HG02973 (cell line): ENCODE data around the gene DLGAP1.
"Not testable (repeated sequence)": the region's sequence is repeated elsewhere in the genome, so short reads cannot be mapped to it uniquely, and the experiment has no call there.

Experiments
- ATAC-seq: cut with Tn5 transposase; IDR thresholded peaks from one replicate; pipeline ENCODE4 v1.9.1; 2021; ENCODE audit warnings: moderate library complexity; ENCODE audit not compliant: unreplicated experiment

The DLGAP1 gene

DNA sequence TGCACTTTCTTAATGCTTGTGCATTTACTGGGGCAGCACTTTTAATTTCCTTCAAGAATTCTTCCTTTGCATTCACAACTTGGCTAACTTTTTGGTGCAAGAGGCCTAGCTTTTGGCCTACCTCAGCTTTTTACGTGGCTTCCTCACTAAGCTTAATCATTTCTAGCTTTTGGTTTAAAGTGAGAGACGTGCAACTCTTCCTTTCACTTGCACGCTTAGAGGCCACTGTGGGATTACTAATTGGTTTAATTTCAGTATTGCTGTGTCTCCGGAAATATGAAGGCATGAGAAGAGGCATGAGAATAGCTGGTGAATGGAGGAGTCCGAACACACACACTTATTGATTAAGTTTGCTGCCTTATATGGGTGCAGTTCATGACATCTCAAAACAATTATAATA is 354.1 kb downstream of the DLGAP1 start:
- ATAC-seq = no peak

DNA sequence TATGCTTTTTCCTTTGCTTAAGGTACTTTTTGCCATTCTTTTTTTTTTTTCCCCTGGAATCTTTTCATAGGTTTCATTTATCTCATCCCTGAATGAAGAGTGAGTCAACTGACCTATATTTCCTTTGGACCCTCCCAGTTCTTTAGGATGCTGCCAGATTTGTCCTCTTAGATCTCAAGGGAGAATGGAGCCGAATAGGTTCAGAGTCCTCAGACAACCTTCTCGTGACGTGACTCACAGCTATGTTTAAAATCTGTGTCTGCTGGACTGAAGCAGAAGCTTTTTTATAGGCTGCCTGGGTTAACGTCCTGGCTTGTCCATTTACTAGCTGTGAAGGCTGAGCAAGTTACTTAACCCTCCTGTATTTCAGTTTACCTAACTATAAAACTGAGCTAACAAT is 358.6 kb downstream of the DLGAP1 start:
- ATAC-seq = no peak

GRCh38 chr18:4093676-4094075 is 361.4 kb downstream of the DLGAP1 start:
- no peak for ATAC-seq

- ATAC-seq = no peak
Measured at GRCh38 chr18:4084382-4084900, 370.7 kb downstream of the DLGAP1 start.

DNA sequence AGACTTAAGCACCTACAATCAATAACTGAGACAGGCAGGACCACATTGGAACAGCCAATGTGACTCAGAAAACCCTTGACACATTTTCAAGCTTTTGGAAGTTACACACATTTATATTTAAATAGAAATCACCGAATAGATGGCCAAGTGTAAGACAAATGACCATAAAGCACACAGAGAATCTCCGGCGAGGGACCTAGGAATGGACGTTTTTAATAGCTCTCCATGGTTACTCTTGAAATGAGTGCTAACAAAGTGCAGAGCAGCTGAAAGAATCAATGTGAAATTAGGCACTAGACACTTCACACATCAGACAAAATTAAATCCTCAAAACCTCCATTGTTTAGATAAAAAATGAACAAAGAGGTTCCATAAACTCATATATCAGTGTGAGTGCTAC is 376.9 kb downstream of the DLGAP1 start:
- no peak for ATAC-seq

DNA sequence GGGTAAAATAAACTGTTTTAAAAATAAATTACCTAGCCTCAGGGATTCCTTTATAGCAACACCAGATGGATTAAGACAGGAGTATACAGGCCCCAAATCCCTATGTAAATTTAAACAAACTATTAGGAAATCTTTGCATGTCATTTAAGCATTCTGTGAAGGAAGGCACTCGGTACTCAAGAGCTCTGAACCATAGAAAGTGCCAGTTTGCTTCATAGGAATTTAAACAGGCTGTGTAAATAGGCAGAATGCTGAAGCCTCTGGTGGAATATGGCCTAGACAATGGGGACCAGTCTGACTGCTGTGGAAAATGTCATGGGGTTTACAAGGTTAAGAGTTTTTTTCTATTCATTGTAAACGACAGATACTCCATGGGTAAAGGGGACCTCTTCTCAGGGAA is 377.4 kb downstream of the DLGAP1 start:
- ATAC-seq = no peak

DNA sequence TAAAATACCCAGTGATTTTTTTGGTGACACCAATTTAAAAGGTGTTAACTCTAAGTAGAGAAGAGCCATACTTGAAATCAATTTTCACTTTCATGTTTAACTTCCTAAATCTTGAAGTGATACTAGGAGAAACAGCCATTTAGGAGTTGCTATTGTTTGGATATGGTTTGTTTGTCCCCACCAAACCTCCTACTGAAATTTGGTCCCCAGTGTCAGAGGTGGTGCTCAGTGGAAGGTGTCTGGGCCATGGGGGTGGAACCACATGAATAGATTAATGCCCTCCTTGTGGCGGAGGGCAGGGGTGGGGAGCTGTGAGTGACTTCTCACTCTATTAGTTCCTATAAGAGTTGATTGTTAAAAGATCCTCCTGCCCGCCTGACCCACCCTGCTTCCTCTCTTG is 377.9 kb downstream of the DLGAP1 start:
- ATAC-seq = no peak

GRCh38 chr18:4074647-4075046 is 380.5 kb downstream of the DLGAP1 start:
- ATAC-seq = no peak

DNA sequence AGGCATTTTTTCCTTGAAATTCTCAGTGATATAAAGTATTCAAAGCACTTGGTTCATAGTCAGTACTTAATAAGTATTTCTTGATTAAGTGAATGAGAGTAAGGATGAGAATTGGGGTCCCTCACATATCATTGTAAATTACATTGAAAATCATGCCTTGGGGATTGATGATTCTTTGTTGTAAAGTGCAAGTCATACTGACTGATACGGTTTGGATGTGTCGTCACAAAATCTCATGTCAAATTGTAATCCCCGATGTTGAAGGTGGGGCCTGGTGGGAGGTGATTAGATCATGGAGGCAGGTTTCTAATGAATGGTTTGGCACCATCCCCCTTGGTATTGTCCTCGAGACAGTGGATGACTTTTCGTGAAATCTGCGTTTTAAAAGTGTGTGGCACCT is 385.9 kb downstream of the DLGAP1 start:
- ATAC-seq = no peak

DNA sequence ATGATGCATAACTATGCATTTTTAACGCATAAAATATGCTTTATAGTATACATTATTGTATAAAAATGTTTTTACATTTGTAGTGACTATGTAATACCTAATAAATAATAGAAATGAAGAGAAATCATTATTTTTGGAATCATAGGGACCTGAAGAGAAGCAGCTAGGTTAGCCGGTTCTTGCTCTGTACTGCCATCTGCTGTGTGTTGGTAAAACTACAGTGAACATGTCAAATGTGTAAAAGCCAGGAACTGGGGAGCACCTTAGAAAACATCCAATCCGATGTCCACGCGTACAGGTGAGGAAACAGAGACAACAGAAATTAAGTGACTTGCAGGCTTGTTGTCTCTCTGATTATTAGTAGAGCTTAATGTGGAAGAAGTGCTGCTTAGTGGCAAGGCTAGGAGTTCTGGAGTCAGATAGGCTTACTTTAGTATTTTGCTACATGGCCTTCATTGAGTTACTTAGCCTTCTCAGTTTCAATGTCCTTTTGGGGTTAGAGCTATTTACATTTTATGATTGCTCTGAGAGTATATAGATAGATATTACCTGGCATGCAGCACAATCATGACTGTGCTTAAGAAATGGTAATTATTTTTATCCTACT is 386.5 kb downstream of the DLGAP1 start:
- peak; percentile 69 for ATAC-seq

- no peak for ATAC-seq
Measured at GRCh38 chr18:4063545-4063944, 391.6 kb downstream of the DLGAP1 start.

DNA sequence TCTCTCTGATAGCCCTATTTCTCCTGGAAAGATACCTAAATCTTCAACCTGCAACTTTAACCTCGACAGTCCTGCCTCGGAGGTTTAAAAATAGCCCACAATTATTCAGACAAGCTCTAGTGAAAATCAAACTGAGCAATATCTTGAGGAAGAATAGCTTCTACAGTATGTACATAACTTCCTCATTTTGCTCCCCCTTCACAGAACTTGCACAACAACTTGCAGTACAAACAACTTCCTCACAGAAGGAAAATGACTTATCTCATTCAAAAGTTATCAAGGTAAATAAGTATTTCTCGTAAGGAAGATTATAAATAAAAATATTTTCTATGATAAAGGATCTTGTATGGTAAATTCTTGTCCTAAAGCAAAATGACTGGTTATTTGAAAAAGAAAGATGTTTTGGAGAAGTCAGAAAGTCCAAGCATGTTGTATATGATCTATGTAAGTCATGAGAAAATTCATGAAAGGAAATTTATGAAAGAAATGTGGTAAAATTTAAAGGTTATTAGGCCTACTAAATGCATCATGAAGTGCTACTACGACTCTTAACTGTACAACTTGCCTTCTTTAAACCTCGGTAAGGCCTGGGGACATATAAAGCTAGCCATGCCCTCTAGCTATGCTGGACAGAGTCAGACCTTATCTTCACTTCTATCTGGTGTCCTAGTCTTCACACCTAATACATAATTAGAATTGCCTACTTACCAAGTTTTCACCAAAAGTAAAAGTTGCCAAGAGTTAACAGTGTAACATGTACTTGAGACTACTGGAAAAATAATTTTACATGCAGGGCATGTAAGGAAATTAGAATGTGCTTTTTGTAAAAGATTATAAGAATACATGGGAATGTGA is 394.5 kb downstream of the DLGAP1 start:
- no peak for ATAC-seq

DNA sequence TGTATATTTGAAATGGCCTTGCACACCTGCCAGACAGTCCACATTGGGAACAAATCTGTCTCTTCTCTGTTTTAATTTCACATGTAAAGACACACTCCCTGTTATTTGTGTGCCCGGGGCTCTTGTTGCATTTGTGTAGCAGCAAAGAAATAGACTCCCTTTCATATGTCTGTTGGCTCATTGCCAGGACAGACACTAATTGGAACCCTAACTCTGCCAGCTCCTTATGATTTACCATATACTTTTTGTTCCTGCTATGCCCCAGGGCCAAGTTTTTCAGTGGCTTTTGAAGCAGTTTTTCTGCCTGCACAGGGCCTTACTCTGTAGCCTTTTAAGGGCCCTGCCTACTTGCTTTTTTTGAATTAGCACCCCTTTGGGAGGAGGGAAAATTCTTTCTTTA is 396.9 kb downstream of the DLGAP1 start:
- no peak for ATAC-seq

GRCh38 chr18:4040391-4041092 is 414.6 kb downstream of the DLGAP1 start:
- ATAC-seq = no peak

GRCh38 chr18:4035521-4035920 is 419.6 kb downstream of the DLGAP1 start:
- ATAC-seq = no peak

DNA sequence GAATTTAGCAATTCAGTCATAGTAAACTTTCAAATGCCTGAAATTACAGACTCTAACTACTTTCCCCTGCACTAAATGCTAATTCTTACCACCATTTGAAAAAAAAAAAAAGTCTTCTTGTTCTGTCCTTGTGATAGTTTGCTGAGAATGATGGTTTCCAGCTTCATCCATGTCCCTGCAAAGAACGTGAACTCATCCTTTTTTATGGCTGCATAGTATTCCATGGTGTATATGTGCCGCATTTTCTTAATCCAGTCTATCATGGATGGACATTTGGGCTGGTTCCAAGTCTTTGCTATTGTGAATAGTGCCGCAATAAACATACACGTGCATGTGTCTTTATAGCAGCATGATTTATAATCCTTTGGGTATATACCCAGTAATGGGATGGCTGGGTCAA is 420.3 kb downstream of the DLGAP1 start:
- not testable (repeated sequence) for ATAC-seq

GRCh38 chr18:4026542-4026941 is 428.6 kb downstream of the DLGAP1 start:
- ATAC-seq = no peak

- no peak for ATAC-seq
Measured at GRCh38 chr18:4024702-4025101, 430.4 kb downstream of the DLGAP1 start.

DNA sequence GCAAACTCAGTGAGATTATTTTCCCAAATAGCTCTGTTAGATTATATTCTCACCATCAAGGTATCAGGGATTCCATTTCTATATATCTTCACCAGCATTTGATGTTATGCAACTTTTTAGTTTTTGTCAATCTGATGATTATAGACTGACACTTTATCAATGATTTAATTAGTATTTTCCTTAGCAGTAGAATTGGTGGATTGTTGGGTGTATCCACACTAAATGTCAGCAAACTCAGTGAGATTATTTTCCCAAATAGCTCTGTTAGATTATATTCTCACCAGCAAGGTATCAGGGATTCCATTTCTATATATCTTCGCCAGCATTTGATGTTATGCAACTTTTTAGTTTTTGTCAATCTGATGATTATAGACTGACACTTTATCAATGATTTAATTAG is 432.4 kb downstream of the DLGAP1 start:
- ATAC-seq = not testable (repeated sequence)

DNA sequence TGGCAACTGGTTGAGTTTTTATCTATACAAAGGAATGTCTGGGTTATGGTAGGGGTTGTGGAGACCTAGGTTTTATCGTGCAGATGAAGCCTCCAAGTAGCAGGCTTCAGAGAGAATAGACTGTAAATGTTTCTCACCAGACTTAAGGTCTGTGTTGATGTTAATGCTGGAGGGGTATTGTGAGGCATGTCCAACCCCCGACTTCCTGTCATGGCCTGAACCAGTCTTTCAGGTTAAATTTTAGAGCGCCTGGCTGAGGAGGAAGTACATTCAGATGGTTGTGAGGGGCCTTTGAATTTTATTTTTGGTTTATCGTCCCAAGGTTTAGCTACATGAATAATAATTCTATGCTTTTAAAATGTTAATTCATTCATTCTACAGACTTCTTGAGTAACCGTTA is 435.1 kb downstream of the DLGAP1 start:
- ATAC-seq = no peak

- peak; percentile 66 for ATAC-seq
Measured at GRCh38 chr18:4017480-4017879, 437.6 kb downstream of the DLGAP1 start.
